Measurements from ENCODE around the gene SMARCB1.

Gene SMARCB1

DNA sequence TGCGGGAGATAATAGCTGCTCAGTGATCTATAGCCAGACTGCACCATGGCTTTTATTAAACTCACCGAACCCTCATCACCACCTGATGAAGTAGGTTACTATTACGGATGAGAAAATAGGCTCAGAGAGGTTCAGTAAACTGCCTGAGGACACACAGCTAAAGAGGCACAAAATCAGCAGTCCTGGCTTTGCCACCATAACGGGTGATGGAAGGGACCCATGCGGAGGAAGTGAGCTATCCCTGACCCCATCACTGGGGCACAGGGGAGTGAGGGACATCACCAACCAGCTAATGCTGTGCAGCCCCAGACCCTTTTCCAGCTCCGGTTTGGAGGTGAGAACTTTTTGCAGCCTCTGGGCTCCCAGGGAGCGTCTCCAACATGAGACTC lies 59.3 kb downstream of the SMARCB1 start:
- no peak for TF ChIP-seq GLIS3 (CRISPR knock-in tag; IDR thresholded peaks at IDR 0.05)
- TF ChIP-seq ESRRG (CRISPR knock-in tag; IDR thresholded peaks at IDR 0.05): 0 out of 2 replicates have a peak, but pooled peaks have one; percentile 5
- no peak for ATAC-seq

DNA sequence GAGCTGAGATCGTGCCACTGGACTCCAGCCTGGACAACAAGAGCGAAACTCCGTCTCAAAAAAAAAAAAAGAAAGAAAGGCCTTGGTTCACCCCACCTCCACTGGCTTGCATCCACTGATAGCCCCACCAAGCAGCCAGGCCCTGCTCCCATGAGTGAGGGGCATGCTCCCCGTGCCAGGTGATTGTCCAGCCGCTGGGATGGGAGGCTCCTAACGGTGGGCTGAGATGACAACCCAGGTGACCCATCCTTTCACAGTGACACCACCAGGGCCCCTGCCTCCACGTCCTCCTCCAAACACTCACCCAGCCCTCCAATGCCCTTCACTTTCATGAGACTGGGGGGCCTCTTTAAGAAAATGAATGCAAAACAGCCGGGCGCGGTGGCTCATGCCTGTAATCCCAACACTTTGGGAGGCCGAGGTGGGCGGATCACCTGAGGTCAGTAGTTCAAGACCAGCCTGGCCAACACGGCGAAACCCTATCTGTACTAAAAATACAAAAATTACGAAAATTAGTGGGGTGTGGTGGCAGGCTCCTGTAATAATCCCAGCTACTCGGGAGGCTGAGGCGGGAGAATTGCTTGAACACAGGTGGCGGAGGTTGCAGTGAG lies 60.6 kb downstream of the SMARCB1 start:
- no peak for ATAC-seq
- TF ChIP-seq ZNF565 (CRISPR knock-in tag; conservative IDR thresholded peaks at IDR 0.05; ENCODE audit: low read depth) (no peak), OSR1 (CRISPR knock-in tag; IDR thresholded peaks at IDR 0.05) (no peak), PPARA (CRISPR knock-in tag; IDR thresholded peaks at IDR 0.05; ENCODE audit: borderline replicate concordance) (no peak), ESRRG (CRISPR knock-in tag; IDR thresholded peaks at IDR 0.05) (no peak), BACH2 (CRISPR knock-in tag; IDR thresholded peaks at IDR 0.05; ENCODE audit: borderline replicate concordance) (no peak), ZFP30 (CRISPR knock-in tag; IDR thresholded peaks at IDR 0.05) (no peak), ZFP3 (CRISPR knock-in tag; IDR thresholded peaks at IDR 0.05) (no peak), ZC3H10 (CRISPR knock-in tag; IDR thresholded peaks at IDR 0.05) (no peak), ARNTL (CRISPR knock-in tag; IDR thresholded peaks at IDR 0.05; ENCODE audit: borderline replicate concordance, low read depth) (no peak), ZNF70 (CRISPR knock-in tag; IDR thresholded peaks at IDR 0.05) (no peak), TOX (CRISPR knock-in tag; IDR thresholded peaks at IDR 0.05; ENCODE audit: borderline replicate concordance) (no peak), RARB (CRISPR knock-in tag; IDR thresholded peaks at IDR 0.05) (no peak), GLIS3 (CRISPR knock-in tag; IDR thresholded peaks at IDR 0.05) (no peak), ISL1 (CRISPR knock-in tag; IDR thresholded peaks at IDR 0.05) (no peak)
- TF ChIP-seq, protein P1, sequence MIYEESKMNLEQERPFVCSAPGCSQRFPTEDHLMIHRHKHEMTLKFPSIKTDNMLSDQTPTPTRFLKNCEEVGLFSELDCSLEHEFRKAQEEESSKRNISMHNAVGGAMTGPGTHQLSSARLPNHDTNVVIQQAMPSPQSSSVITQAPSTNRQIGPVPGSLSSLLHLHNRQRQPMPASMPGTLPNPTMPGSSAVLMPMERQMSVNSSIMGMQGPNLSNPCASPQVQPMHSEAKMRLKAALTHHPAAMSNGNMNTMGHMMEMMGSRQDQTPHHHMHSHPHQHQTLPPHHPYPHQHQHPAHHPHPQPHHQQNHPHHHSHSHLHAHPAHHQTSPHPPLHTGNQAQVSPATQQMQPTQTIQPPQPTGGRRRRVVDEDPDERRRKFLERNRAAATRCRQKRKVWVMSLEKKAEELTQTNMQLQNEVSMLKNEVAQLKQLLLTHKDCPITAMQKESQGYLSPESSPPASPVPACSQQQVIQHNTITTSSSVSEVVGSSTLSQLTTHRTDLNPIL (CRISPR knock-in tag; IDR thresholded peaks at IDR 0.05; ENCODE audit: low read depth): no peak
- TF ChIP-seq, protein P2, sequence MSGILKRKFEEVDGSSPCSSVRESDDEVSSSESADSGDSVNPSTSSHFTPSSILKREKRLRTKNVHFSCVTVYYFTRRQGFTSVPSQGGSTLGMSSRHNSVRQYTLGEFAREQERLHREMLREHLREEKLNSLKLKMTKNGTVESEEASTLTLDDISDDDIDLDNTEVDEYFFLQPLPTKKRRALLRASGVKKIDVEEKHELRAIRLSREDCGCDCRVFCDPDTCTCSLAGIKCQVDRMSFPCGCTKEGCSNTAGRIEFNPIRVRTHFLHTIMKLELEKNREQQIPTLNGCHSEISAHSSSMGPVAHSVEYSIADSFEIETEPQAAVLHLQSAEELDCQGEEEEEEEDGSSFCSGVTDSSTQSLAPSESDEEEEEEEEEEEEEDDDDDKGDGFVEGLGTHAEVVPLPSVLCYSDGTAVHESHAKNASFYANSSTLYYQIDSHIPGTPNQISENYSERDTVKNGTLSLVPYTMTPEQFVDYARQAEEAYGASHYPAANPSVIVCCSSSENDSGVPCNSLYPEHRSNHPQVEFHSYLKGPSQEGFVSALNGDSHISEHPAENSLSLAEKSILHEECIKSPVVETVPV (CRISPR knock-in tag; IDR thresholded peaks at IDR 0.05): no peak
- TF ChIP-seq, protein P3, sequence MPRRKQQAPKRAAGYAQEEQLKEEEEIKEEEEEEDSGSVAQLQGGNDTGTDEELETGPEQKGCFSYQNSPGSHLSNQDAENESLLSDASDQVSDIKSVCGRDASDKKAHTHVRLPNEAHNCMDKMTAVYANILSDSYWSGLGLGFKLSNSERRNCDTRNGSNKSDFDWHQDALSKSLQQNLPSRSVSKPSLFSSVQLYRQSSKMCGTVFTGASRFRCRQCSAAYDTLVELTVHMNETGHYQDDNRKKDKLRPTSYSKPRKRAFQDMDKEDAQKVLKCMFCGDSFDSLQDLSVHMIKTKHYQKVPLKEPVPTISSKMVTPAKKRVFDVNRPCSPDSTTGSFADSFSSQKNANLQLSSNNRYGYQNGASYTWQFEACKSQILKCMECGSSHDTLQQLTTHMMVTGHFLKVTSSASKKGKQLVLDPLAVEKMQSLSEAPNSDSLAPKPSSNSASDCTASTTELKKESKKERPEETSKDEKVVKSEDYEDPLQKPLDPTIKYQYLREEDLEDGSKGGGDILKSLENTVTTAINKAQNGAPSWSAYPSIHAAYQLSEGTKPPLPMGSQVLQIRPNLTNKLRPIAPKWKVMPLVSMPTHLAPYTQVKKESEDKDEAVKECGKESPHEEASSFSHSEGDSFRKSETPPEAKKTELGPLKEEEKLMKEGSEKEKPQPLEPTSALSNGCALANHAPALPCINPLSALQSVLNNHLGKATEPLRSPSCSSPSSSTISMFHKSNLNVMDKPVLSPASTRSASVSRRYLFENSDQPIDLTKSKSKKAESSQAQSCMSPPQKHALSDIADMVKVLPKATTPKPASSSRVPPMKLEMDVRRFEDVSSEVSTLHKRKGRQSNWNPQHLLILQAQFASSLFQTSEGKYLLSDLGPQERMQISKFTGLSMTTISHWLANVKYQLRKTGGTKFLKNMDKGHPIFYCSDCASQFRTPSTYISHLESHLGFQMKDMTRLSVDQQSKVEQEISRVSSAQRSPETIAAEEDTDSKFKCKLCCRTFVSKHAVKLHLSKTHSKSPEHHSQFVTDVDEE (CRISPR knock-in tag; IDR thresholded peaks at IDR 0.05): no peak

DNA sequence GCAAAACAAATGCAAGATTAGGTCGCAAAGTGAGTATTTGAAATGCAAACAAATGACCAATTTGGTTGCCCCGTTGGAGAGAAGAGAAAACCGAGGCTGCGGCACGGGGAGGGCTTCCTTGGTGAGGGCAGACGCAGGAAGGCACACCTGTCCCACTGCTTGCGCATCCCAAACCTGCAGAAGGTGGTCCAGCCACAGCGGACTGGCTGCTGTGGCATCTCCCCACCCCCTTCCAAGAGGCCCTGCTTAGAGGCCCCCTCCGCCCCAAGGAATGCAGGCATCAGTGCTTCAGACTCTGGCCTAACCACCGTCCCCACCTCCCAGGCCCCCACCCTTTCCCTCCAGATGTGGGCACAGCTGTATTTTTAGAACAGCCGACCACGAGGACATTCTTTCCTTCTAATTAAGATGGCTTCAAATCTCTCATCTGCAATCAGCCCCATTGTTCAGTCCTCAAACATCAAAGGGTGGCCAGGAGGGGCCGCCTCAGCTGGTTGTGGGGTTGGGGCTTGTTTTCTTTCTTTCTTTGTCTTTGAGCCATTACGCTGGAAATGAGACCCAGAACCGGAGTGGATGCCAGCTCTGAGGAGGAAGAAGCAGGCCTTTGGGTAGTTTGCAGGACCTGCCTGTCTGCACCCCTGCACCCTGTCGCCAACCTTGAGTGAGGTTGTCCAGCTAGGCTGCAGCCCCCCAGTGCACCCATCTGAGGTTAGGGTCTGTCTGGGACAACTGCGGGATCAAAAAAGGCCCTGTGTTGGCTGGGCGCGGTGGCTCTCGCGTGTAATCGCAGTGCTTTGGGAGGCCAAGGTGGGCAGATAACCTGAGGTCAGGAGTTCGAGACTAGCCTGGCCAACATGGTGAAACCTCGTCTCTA lies 61.5 kb downstream of the SMARCB1 start:
- no peak for TF ChIP-seq ISL1 (CRISPR knock-in tag; IDR thresholded peaks at IDR 0.05)
- no peak for TF ChIP-seq PPARA (CRISPR knock-in tag; IDR thresholded peaks at IDR 0.05; ENCODE audit: borderline replicate concordance)
- TF ChIP-seq, protein P3 (CRISPR knock-in tag; IDR thresholded peaks at IDR 0.05): no peak
- TF ChIP-seq ZNF8 (CRISPR knock-in tag; IDR thresholded peaks at IDR 0.05): no peak
- TF ChIP-seq ESRRG (CRISPR knock-in tag; IDR thresholded peaks at IDR 0.05): no peak
- TF ChIP-seq ZNF565 (CRISPR knock-in tag; conservative IDR thresholded peaks at IDR 0.05; ENCODE audit: low read depth): no peak
- no peak for TF ChIP-seq GLIS3 (CRISPR knock-in tag; IDR thresholded peaks at IDR 0.05)
- ATAC-seq: no peak
